Panc1 (cell line): Measurements from ENCODE around the gene UBFD1.

Source experiments
- POLR2AphosphoS5 ChIP-seq: IDR thresholded peaks from 2 replicates; pipeline ENCODE4 v1.6.1; 2012; ENCODE audit warnings: mild to moderate bottlenecking, low read depth, low read length, moderate library complexity
- REST ChIP-seq, 2 experiments: IDR thresholded peaks; 2 replicates each; pipeline ENCODE4 v1.6.1; 2011 to 2012; ENCODE audit warnings: low read depth in 2 of 2, control low read depth in 1 of 2, low read length in 1 of 2, mild to moderate bottlenecking in 1 of 2, moderate library complexity in 1 of 2; ENCODE audit not compliant: insufficient read depth in 1 of 2
- SIN3A ChIP-seq: IDR thresholded peaks from 2 replicates; pipeline ENCODE4 v1.6.1; 2012; ENCODE audit warnings: low read depth, mild to moderate bottlenecking, low read length, moderate library complexity, borderline replicate concordance; ENCODE audit not compliant: insufficient read depth
- TF ChIP-seq, protein P1 (sequence below): fragments of 450-650 bp; IDR thresholded peaks from 2 replicates; pipeline ENCODE4 v1.5.1; 2017; ENCODE audit warnings: mild to moderate bottlenecking

DNA sequence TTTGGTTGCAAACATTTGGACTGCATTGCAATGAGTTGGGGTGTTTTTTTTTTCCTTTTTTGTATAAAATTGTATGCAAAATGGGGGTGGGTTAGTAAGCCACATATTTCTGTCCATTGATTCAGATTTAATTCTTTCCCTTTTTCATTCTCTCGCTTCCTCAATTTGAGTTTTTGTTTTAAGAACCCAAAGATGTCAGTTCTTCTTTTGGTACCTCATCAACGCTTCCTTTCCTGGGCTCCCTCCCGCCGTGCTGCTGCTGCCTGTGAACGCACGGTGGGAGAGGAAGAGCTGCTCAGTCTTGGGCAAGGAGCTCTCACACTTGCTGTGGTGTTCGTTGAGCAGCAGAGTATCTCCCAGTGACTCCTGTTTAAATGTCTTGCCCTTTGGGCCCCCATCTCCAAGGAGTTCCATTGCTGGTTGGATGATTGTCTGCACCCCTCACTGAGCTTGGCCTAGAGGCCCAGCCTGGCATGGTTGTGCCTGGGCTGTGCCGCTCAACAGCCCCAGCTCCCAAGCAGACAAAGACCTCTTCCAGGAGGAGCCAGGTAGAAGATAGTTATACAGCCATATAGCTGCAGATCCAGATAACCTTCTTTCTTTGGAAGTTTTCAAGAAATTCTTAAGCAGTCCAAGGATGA, 13.6 kb downstream of the UBFD1 start:
- TF ChIP-seq, protein P1, sequence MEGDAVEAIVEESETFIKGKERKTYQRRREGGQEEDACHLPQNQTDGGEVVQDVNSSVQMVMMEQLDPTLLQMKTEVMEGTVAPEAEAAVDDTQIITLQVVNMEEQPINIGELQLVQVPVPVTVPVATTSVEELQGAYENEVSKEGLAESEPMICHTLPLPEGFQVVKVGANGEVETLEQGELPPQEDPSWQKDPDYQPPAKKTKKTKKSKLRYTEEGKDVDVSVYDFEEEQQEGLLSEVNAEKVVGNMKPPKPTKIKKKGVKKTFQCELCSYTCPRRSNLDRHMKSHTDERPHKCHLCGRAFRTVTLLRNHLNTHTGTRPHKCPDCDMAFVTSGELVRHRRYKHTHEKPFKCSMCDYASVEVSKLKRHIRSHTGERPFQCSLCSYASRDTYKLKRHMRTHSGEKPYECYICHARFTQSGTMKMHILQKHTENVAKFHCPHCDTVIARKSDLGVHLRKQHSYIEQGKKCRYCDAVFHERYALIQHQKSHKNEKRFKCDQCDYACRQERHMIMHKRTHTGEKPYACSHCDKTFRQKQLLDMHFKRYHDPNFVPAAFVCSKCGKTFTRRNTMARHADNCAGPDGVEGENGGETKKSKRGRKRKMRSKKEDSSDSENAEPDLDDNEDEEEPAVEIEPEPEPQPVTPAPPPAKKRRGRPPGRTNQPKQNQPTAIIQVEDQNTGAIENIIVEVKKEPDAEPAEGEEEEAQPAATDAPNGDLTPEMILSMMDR: no peak
- no peak for TF ChIP-seq REST (IDR thresholded peaks at IDR 0.05; ENCODE audit: insufficient read depth in 1 of 2, low read depth in 2 of 2, low read length in 1 of 2)
- no peak for TF ChIP-seq POLR2AphosphoS5
- TF ChIP-seq SIN3A: no peak
